ENCODE data around the gene ESRRG.

DNA sequence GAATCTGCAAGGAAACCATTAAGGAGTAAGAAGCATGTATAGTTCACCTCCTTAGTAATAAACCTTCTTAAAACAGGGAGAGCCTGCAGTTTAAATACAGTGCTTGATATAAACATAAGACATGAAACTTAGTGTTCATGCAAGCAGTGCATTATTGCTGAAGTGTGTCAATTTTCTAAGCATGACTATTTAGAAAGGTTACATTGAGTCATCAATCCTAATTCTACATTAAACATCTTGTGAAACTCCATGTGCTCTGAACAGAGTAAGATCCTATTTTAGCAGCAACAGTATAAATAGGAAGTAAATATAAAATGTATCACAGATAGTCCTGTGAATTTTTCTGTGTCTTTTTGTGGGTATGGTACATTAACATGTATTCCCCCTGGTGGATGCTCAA lies 135.5 kb downstream of the ESRRG start:
- TF ChIP-seq, protein P1, sequence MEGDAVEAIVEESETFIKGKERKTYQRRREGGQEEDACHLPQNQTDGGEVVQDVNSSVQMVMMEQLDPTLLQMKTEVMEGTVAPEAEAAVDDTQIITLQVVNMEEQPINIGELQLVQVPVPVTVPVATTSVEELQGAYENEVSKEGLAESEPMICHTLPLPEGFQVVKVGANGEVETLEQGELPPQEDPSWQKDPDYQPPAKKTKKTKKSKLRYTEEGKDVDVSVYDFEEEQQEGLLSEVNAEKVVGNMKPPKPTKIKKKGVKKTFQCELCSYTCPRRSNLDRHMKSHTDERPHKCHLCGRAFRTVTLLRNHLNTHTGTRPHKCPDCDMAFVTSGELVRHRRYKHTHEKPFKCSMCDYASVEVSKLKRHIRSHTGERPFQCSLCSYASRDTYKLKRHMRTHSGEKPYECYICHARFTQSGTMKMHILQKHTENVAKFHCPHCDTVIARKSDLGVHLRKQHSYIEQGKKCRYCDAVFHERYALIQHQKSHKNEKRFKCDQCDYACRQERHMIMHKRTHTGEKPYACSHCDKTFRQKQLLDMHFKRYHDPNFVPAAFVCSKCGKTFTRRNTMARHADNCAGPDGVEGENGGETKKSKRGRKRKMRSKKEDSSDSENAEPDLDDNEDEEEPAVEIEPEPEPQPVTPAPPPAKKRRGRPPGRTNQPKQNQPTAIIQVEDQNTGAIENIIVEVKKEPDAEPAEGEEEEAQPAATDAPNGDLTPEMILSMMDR (conservative IDR thresholded peaks at IDR 0.05; ENCODE audit: low read length) = no peak
- no peak for TF ChIP-seq EZH2phosphoT487 (IDR thresholded peaks at IDR 0.05; ENCODE audit: borderline replicate concordance)

Measured in Loucy (cell line).